Left lung (tissue), 10 donors: Measurements from ENCODE around the gene GPR25. TPM values are rescaled to one million over a fixed set of nuclear protein-coding genes. Genes with fewer than 3 reads are reported as not detected.

Experiments
- ATAC-seq: fragments of 200-7000 bp; cut with Tn5 transposase; one replicate; pipeline ENCODE4 v1.9.1; 2020; ENCODE audit warnings: moderate library complexity
- DNase-seq, 4 donors: peaks; one replicate each; pipeline ENCODE4 v3.0.0-alpha.2; 2013 to 2020
- H3K27ac ChIP-seq, 2 donors: fragments of 200-600 bp; sonication (generic) in 1 of 2; one replicate each; pipeline versions ENCODE4 v1.5.0 to v1.8.0; 2020 to 2021
- H3K27me3 ChIP-seq, 2 donors: fragments of 200-600 bp; sonication (generic) in 1 of 2; one replicate each; pipeline versions ENCODE4 v1.5.0 to v1.8.0; 2020 to 2021
- H3K36me3 ChIP-seq, 2 donors: fragments of 200-600 bp; sonication (generic) in 1 of 2; one replicate each; pipeline versions ENCODE4 v1.5.0 to v1.8.0; 2020 to 2021
- H3K4me1 ChIP-seq, 2 donors: fragments of 200-600 bp; one replicate each; pipeline ENCODE4 v1.8.0; 2021
- H3K4me3 ChIP-seq, 2 donors: fragments of 200-600 bp; sonication (generic) in 1 of 2; one replicate each; pipeline versions ENCODE4 v1.5.0 to v1.8.0; 2020 to 2021; ENCODE audit warnings: mild to moderate bottlenecking in 1 of 2
- H3K9me3 ChIP-seq, 2 donors: fragments of 200-600 bp; sonication (generic) in 1 of 2; one replicate each; pipeline versions ENCODE4 v1.5.0 to v1.8.0; 2020 to 2021
- CTCF ChIP-seq, 2 donors: fragments of 200-600 bp; sonication (generic) in 1 of 2; IDR thresholded peaks; one replicate each; pipeline versions ENCODE4 v1.5.0 to v1.8.0; 2021; ENCODE audit warnings: antibody characterized with exemption in 2 of 2
- intact Hi-C, 2 donors: fragments of 100-400 bp; cut with DNase I; formaldehyde crosslinking; loops; one replicate each; pipeline versions ENCODE4 v1.11.2 to v1.14.2; 2022
- polyA plus RNA-seq, 6 donors: library from polyadenylated mRNA; unstranded; fragments of 120-200 nt; gene quantifications; one replicate each; pipeline ENCODE4 v1.2.1, GENCODE V29; 2013; ENCODE audit not compliant: insufficient read length in 6 of 6
- total RNA-seq, 2 donors: library from RNA; stranded (reverse); fragmentation: NEBNext Ultra II Directional; extraction: Animal tissue kit (Norgen Biotek cat#: 25700); gene quantifications; one replicate each; pipeline ENCODE4 v1.2.1, GENCODE V29; 2021
- donor health status: DM: no; HTN: yes; CAD: no.
- donor health status: DM: no; HTN: no; CAD: no.

GPR25 gene
- total and polyA plus RNA-seq, 8 donors, result 0.26 to 0.52 TPM; not detected in 6

DNA sequence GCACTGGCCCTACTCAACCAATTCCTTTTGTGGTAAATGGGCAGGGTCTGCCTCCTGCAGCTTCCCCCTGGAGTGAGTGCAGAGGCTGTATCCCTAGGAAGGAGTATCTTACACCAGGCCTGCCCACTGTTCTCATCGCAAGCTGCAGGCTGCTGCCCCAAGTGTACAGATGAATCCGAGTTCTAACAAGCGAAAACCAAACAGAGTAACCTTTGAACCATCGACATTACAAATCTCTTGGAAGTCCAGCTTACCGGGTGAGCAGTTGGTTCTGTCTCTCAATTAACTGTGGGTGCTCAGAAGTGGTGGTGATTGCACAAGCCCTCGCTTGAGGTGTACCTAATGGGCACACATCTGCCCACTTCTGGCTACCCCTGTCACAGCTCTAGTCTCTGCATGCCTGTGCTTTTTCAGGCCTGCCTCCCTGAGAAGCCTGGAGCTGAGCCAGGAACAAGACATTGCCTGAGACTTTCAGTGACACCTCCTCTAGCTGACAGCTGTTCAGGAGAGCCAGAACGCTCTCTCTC, 44.6 kb downstream of the GPR25 start:
- intact Hi-C loops, result no loop called here
- Histone ChIP-seq H3K4me1 (no peaks in the 10 kb centered on the region), H3K9me3 (no peaks in the 10 kb centered on the region), H3K27me3 (peaks cover 0 to 7% of the 10 kb centered on the region in 2 donors), H3K27ac (no peak overlapping the region), H3K4me3 (no peak overlapping the region), H3K36me3 (no peaks in the 10 kb centered on the region)
- DNase-seq, result no peak
- no peak for ATAC-seq
- no peak for TF ChIP-seq CTCF (IDR thresholded peaks at IDR 0.05)

DNA sequence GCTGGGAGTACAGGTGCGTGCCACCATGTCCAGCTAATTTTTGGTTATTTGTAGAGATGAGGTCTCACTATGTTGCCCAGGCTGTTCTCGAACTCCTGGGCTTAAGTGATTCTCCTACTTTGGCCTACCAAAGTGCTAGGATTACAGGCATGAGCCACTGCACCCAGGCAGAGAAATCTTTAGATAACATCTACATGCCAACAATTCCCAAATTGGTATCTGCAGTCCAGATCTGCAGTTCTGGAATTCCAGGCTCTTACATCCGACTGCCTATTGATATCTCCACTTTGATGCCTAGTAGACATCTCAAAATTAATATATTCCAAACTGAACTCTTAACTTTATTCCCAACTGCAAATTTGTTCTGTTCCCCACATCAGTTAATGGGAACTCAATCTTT, 45.2 kb downstream of the GPR25 start:
- no peaks in the 10 kb centered on the region for H3K9me3 ChIP-seq
- ATAC-seq, result no peak
- no peak for TF ChIP-seq CTCF (IDR thresholded peaks at IDR 0.05)
- no peak overlapping the region for H3K27ac ChIP-seq
- intact Hi-C loops, result no loop called here
- no peak for DNase-seq
- H3K4me3 ChIP-seq, result no peak overlapping the region
- no peaks in the 10 kb centered on the region for H3K4me1 ChIP-seq
- H3K36me3 ChIP-seq, result no peaks in the 10 kb centered on the region
- H3K27me3 ChIP-seq, result peaks cover 0 to 7% of the 10 kb centered on the region in 2 donors

- Histone ChIP-seq H3K4me3 (no peak overlapping the region), H3K27me3 (peaks cover 0 to 7% of the 10 kb centered on the region in 2 donors), H3K9me3 (no peaks in the 10 kb centered on the region), H3K36me3 (no peaks in the 10 kb centered on the region), H3K4me1 (no peaks in the 10 kb centered on the region), H3K27ac (no peak overlapping the region)
- ATAC-seq (no peak), DNase-seq (no peak)
- intact Hi-C loops, result no loop called here
- TF ChIP-seq CTCF (IDR thresholded peaks at IDR 0.05), result no peak
Observed at GRCh38 chr1:200919386-200919785, 46.6 kb downstream of the GPR25 start.

GRCh38 chr1:200921571-200922110, 48.9 kb downstream of the GPR25 start:
- Histone ChIP-seq H3K9me3 (no peaks in the 10 kb centered on the region), H3K4me3 (no peak overlapping the region), H3K36me3 (no peaks in the 10 kb centered on the region), H3K4me1 (no peaks in the 10 kb centered on the region), H3K27me3 (no peaks in the 10 kb centered on the region), H3K27ac (no peak overlapping the region)
- ATAC-seq (no peak), DNase-seq (no peak)
- TF ChIP-seq CTCF (IDR thresholded peaks at IDR 0.05), result no peak
- intact Hi-C loops, result no loop called here

- Histone ChIP-seq H3K36me3 (no peaks in the 10 kb centered on the region), H3K4me3 (no peak overlapping the region), H3K4me1 (no peaks in the 10 kb centered on the region), H3K27ac (no peak overlapping the region), H3K27me3 (no peaks in the 10 kb centered on the region), H3K9me3 (no peaks in the 10 kb centered on the region)
- intact Hi-C loops, result no loop called here
- ATAC-seq (no peak), DNase-seq (no peak)
- TF ChIP-seq CTCF (IDR thresholded peaks at IDR 0.05), result no peak
Observed at GRCh38 chr1:200922406-200922805, 49.6 kb downstream of the GPR25 start.
